Osteocyte (in vitro differentiated cells): ENCODE results near the gene CCDC24. TPM values are rescaled to one million over a fixed set of nuclear protein-coding genes. Genes with fewer than 3 reads are reported as not detected.

Experiments used
- DNase-seq: peaks from one replicate; pipeline ENCODE4 v3.0.0; 2021; ENCODE audit warnings: mixed read lengths; ENCODE audit not compliant: unreplicated experiment; ENCODE audit errors: extremely low spot score
- H3K27ac Mint-ChIP-seq: one replicate; pipeline ENCODE4 v1.8.0; 2021; ENCODE audit warnings: mild to moderate bottlenecking, mixed read lengths; ENCODE audit not compliant: unreplicated experiment
- H3K27me3 Mint-ChIP-seq: one replicate; pipeline ENCODE4 v1.8.0; 2021; ENCODE audit warnings: mixed read lengths; ENCODE audit not compliant: unreplicated experiment
- H3K36me3 Mint-ChIP-seq: one replicate; pipeline ENCODE4 v1.8.0; 2021; ENCODE audit warnings: mixed read lengths; ENCODE audit not compliant: unreplicated experiment
- H3K4me1 Mint-ChIP-seq: one replicate; pipeline ENCODE4 v1.8.0; 2021; ENCODE audit warnings: mixed read lengths; ENCODE audit not compliant: unreplicated experiment
- H3K4me3 Mint-ChIP-seq: one replicate; pipeline ENCODE4 v1.8.0; 2021; ENCODE audit warnings: mild to moderate bottlenecking, moderate library complexity, mixed read lengths; ENCODE audit not compliant: unreplicated experiment
- H3K9me3 Mint-ChIP-seq: one replicate; pipeline ENCODE4 v1.8.0; 2021; ENCODE audit warnings: mixed read lengths; ENCODE audit not compliant: unreplicated experiment
- total RNA-seq: library from RNA; stranded (reverse); gene quantifications from 2 replicates; pipeline ENCODE4 v1.2.1, GENCODE V29; 2021
- TF ChIP-seq, protein P1 (sequence below): fragments of 200-600 bp; sonication (generic); IDR thresholded peaks from 2 replicates; pipeline ENCODE4 v1.5.0; 2021; ENCODE audit warnings: antibody characterized with exemption, mild to moderate bottlenecking, moderate library complexity

Gene CCDC24
- total RNA-seq, 1 donor from 2014 or later = 5.1 TPM

GRCh38 chr1:44037154-44037553, 45.8 kb downstream of the CCDC24 start:
- TF ChIP-seq, protein P1, sequence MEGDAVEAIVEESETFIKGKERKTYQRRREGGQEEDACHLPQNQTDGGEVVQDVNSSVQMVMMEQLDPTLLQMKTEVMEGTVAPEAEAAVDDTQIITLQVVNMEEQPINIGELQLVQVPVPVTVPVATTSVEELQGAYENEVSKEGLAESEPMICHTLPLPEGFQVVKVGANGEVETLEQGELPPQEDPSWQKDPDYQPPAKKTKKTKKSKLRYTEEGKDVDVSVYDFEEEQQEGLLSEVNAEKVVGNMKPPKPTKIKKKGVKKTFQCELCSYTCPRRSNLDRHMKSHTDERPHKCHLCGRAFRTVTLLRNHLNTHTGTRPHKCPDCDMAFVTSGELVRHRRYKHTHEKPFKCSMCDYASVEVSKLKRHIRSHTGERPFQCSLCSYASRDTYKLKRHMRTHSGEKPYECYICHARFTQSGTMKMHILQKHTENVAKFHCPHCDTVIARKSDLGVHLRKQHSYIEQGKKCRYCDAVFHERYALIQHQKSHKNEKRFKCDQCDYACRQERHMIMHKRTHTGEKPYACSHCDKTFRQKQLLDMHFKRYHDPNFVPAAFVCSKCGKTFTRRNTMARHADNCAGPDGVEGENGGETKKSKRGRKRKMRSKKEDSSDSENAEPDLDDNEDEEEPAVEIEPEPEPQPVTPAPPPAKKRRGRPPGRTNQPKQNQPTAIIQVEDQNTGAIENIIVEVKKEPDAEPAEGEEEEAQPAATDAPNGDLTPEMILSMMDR = no peak
- DNase-seq = no peak
- peaks cover 11% of the 10 kb centered on the region for H3K4me1 Mint-ChIP-seq
- no peaks in the 10 kb centered on the region for H3K9me3 Mint-ChIP-seq
- H3K4me3 Mint-ChIP-seq = no peak overlapping the region
- no peaks in the 10 kb centered on the region for H3K36me3 Mint-ChIP-seq
- no peak overlapping the region for H3K27ac Mint-ChIP-seq
- H3K27me3 Mint-ChIP-seq = no peaks in the 10 kb centered on the region

GRCh38 chr1:44038876-44039657, 47.7 kb downstream of the CCDC24 start:
- no peak for DNase-seq
- peaks cover 6% of the 10 kb centered on the region for H3K27me3 Mint-ChIP-seq

GRCh38 chr1:44040418-44040817, 49.0 kb downstream of the CCDC24 start:
- TF ChIP-seq, protein P1 = no peak
- peaks cover 2% of the 10 kb centered on the region for H3K36me3 Mint-ChIP-seq
- no peak for DNase-seq
- H3K4me3 Mint-ChIP-seq = no peak overlapping the region
- no peak overlapping the region for H3K27ac Mint-ChIP-seq
- H3K4me1 Mint-ChIP-seq = peaks cover 9% of the 10 kb centered on the region
- no peaks in the 10 kb centered on the region for H3K9me3 Mint-ChIP-seq
- H3K27me3 Mint-ChIP-seq = peaks cover 11% of the 10 kb centered on the region

More at GRCh38 chr1:44038876-44039657, 47.7 kb downstream of the CCDC24 start:
- H3K4me1 Mint-ChIP-seq = peaks cover 9% of the 10 kb centered on the region
- TF ChIP-seq, protein P1 = no peak
- H3K4me3 Mint-ChIP-seq = no peak overlapping the region
- no peaks in the 10 kb centered on the region for H3K36me3 Mint-ChIP-seq
- H3K27ac Mint-ChIP-seq = no peak overlapping the region
- no peaks in the 10 kb centered on the region for H3K9me3 Mint-ChIP-seq

- Mint-ChIP-seq H3K36me3 (peaks cover 2% of the 10 kb centered on the region), H3K27ac (no peak overlapping the region), H3K9me3 (no peaks in the 10 kb centered on the region), H3K4me3 (no peak overlapping the region), H3K27me3 (peaks cover 11% of the 10 kb centered on the region), H3K4me1 (peaks cover 9% of the 10 kb centered on the region)
- no peak for DNase-seq
- TF ChIP-seq, protein P1 = no peak
These were observed 49.4 kb downstream of the CCDC24 start for GRCh38 chr1:44040846-44041245.

- no peak overlapping the region for H3K4me3 Mint-ChIP-seq
- H3K27ac Mint-ChIP-seq = no peak overlapping the region
- H3K36me3 Mint-ChIP-seq = peaks cover 2% of the 10 kb centered on the region
- TF ChIP-seq, protein P1 = no peak
- H3K4me1 Mint-ChIP-seq = peaks cover 8% of the 10 kb centered on the region
- H3K27me3 Mint-ChIP-seq = peaks cover 11% of the 10 kb centered on the region
- no peaks in the 10 kb centered on the region for H3K9me3 Mint-ChIP-seq
- DNase-seq = no peak
These were observed 52.0 kb downstream of the CCDC24 start for GRCh38 chr1:44043176-44044070.
